OCI-LY7 (cell line): ENCODE measurements around the gene FOXN3. TPM values are rescaled to one million over a fixed set of nuclear protein-coding genes. Genes with fewer than 3 reads are reported as not detected.

Experiments
- BruUV-seq: library from RNA; stranded (reverse); fragments of 400-500 nt; replicated peaks from 2 replicates; lab custom pipeline; 2021; lab: Mats Ljungman, UMichigan
- CTCF ChIA-PET: fragments of 300-600 bp; sonication (Branson Sonifier 250); formaldehyde crosslinking; loops from one replicate; lab custom pipeline; 2022; ENCODE audit warnings: antibody characterized with exemption; ENCODE audit not compliant: unreplicated experiment; lab: Charles Lee
- POLR2A ChIA-PET: fragments of 300-600 bp; sonication (Branson Sonifier 250); formaldehyde crosslinking; loops from one replicate; lab custom pipeline; 2022; ENCODE audit warnings: antibody characterized with exemption; lab: Charles Lee
- DNase-seq: peaks from one replicate; pipeline ENCODE4 v3.0.0-alpha.2; 2015; ENCODE audit warnings: low spot score
- H2AFZ ChIP-seq: fragments of 200-600 bp; sonication (generic), shearing (Covaris generic); 2 replicates; pipeline ENCODE4 v1.6.1; 2014; ENCODE audit warnings: mild to moderate bottlenecking, antibody characterized with exemption, low read length, moderate library complexity
- H3K27ac ChIP-seq: fragments of 200-600 bp; sonication (generic); 2 replicates; pipeline ENCODE4 v1.5.1; 2014; ENCODE audit warnings: mixed run types, low read depth, mild to moderate bottlenecking, moderate library complexity, low read length, inconsistent platforms; ENCODE audit not compliant: poor library complexity, severe bottlenecking
- H3K36me3 ChIP-seq: fragments of 200-600 bp; sonication (generic); 2 replicates; pipeline ENCODE4 v1.6.1; 2014; ENCODE audit warnings: mild to moderate bottlenecking, antibody characterized with exemption, low read length, moderate library complexity, mixed read lengths; ENCODE audit not compliant: insufficient read depth
- H3K4me1 ChIP-seq: fragments of 200-600 bp; sonication (generic); 2 replicates; pipeline ENCODE4 v1.5.1; 2014; ENCODE audit warnings: mild to moderate bottlenecking, low read length; ENCODE audit not compliant: insufficient read depth, poor library complexity, severe bottlenecking
- H3K4me2 ChIP-seq: fragments of 200-600 bp; sonication (generic); 2 replicates; pipeline ENCODE4 v1.6.1; 2014; ENCODE audit warnings: mild to moderate bottlenecking, low read length
- H3K4me3 ChIP-seq: fragments of 200-600 bp; sonication (generic); 2 replicates; pipeline ENCODE4 v1.5.1; 2014; ENCODE audit warnings: mild to moderate bottlenecking, low read depth, low read length; ENCODE audit not compliant: poor library complexity, severe bottlenecking
- H3K79me2 ChIP-seq: fragments of 200-600 bp; sonication (generic); 2 replicates; pipeline ENCODE4 v1.6.1; 2016; ENCODE audit warnings: low read depth, mild to moderate bottlenecking, low read length, moderate library complexity, mixed read lengths; ENCODE audit not compliant: insufficient read depth
- H3K9me2 ChIP-seq: fragments of 200-600 bp; sonication (generic); 2 replicates; pipeline ENCODE4 v1.6.1; 2016; ENCODE audit warnings: mild to moderate bottlenecking, low read length, mixed read lengths; ENCODE audit not compliant: insufficient read depth
- H3K9me3 ChIP-seq: fragments of 200-600 bp; sonication (generic); 2 replicates; pipeline ENCODE4 v1.6.1; 2014; ENCODE audit warnings: mild to moderate bottlenecking, mixed run types, low read length, mixed read lengths
- H4K20me1 ChIP-seq: fragments of 200-600 bp; sonication (generic); 2 replicates; pipeline ENCODE4 v1.6.1; 2014; ENCODE audit warnings: mild to moderate bottlenecking, antibody characterized with exemption, low read length, moderate library complexity, mixed read lengths; ENCODE audit not compliant: insufficient read depth
- EZH2phosphoT487 ChIP-seq: fragments of 200-600 bp; sonication (generic); IDR thresholded peaks from 2 replicates; pipeline ENCODE4 v1.6.1; 2018; ENCODE audit warnings: low read depth, borderline replicate concordance, mild to moderate bottlenecking, mixed run types, antibody characterized with exemption, low read length, moderate library complexity, mixed read lengths
- intact Hi-C: fragments of 100-400 bp; cut with micrococcal nuclease; formaldehyde crosslinking; loops from one replicate; pipeline ENCODE4 v1.10.0; 2022; ENCODE audit not compliant: unreplicated experiment
- total RNA-seq, 2 experiments: library from RNA; depleted of rRNA in 1 of 2; stranded (reverse); fragments of >200 nt in 1 of 2; shearing (Covaris generic) in 1 of 2; gene quantifications; 2 replicates each; pipeline ENCODE4 v1.2.3, GENCODE V29; 2014 to 2022
- TF ChIP-seq, protein P1 (sequence below): fragments of 200-600 bp; sonication (generic); conservative IDR thresholded peaks from 2 replicates; pipeline ENCODE4 v1.5.1; 2014; ENCODE audit warnings: mild to moderate bottlenecking, antibody characterized with exemption, low read length, moderate library complexity, mixed read lengths

The FOXN3 gene
- total RNA-seq, 2 experiments from 2014 or later: 77.7 to 102 TPM

DNA sequence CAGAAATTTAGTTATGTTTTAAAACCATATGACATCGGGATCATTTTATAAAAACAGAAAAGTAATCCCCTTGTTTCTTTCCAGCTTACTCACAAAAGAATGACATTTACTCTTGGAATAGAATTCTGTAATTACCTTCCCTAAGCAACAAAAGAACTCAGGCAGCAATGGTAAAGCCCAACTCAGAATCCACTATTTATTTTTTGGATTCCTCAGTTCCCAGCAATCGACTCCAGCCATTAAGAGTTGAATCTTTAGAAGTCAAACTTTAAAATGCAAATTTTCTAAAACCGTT is 65.9 kb downstream of the FOXN3 start:
- peaks cover 45% of the 10 kb centered on the region for H3K36me3 ChIP-seq
- intact Hi-C loops: loop anchor here (5.0 kb wide), 1 partner anchor 44 kb away; no protein-coding TSS in a partner anchor
- CTCF ChIA-PET: no interaction called here
- no peaks in the 10 kb centered on the region for H3K9me2 ChIP-seq
- POLR2A ChIA-PET: interaction anchor here (0.6 to 4.3 kb wide), 10 partner anchors 10 to 576 kb away, joined by 3 to 18 read pairs (median 6); no protein-coding TSS in a partner anchor
- H3K27ac ChIP-seq: peak overlapping the region; percentile 80
- H4K20me1 ChIP-seq: no peaks in the 10 kb centered on the region
- no peak for TF ChIP-seq EZH2phosphoT487
- TF ChIP-seq, protein P1, sequence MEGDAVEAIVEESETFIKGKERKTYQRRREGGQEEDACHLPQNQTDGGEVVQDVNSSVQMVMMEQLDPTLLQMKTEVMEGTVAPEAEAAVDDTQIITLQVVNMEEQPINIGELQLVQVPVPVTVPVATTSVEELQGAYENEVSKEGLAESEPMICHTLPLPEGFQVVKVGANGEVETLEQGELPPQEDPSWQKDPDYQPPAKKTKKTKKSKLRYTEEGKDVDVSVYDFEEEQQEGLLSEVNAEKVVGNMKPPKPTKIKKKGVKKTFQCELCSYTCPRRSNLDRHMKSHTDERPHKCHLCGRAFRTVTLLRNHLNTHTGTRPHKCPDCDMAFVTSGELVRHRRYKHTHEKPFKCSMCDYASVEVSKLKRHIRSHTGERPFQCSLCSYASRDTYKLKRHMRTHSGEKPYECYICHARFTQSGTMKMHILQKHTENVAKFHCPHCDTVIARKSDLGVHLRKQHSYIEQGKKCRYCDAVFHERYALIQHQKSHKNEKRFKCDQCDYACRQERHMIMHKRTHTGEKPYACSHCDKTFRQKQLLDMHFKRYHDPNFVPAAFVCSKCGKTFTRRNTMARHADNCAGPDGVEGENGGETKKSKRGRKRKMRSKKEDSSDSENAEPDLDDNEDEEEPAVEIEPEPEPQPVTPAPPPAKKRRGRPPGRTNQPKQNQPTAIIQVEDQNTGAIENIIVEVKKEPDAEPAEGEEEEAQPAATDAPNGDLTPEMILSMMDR: no peak
- H3K9me3 ChIP-seq: no peaks in the 10 kb centered on the region; the same call in 1 of the 2 replicates
- H3K4me2 ChIP-seq: peak overlapping the region; percentile 69
- peak overlapping the region; percentile 57 for H3K4me3 ChIP-seq
- peaks cover 69% of the 10 kb centered on the region for H3K4me1 ChIP-seq
- peak overlapping the region; percentile 17; the same call in 1 of the 2 replicates for H2AFZ ChIP-seq
- peaks cover 47% of the 10 kb centered on the region for H3K79me2 ChIP-seq
- no peak for DNase-seq
- no TSS peak for BruUV-seq

- TF ChIP-seq EZH2phosphoT487: no peak
- TF ChIP-seq, protein P1: no peak
- POLR2A ChIA-PET: interaction anchor here (0.5 to 4.3 kb wide), 5 partner anchors 10 to 378 kb away, joined by 3 to 13 read pairs (median 4); no protein-coding TSS in a partner anchor
- H3K79me2 ChIP-seq: peaks cover 47% of the 10 kb centered on the region
- no peaks in the 10 kb centered on the region for H4K20me1 ChIP-seq
- H3K4me1 ChIP-seq: peaks cover 64% of the 10 kb centered on the region
- no peak for DNase-seq
- no peak overlapping the region for H3K4me3 ChIP-seq
- CTCF ChIA-PET: interaction anchor here (0.5 kb wide), 1 partner anchor 44 kb away, joined by 4 read pairs; no protein-coding TSS in a partner anchor
- H3K36me3 ChIP-seq: peaks cover 54% of the 10 kb centered on the region
- H3K4me2 ChIP-seq: peak overlapping the region; percentile 69; the same call in 1 of the 2 replicates
- no TSS peak for BruUV-seq
- peak overlapping the region; percentile 80 for H3K27ac ChIP-seq
- intact Hi-C loops: loop anchor here (5.0 kb wide), 1 partner anchor 43 kb away; no protein-coding TSS in a partner anchor
- no peak overlapping the region for H2AFZ ChIP-seq
- H3K9me3 ChIP-seq: no peaks in the 10 kb centered on the region; the same call in 1 of the 2 replicates
- no peaks in the 10 kb centered on the region for H3K9me2 ChIP-seq
These were observed 66.9 kb downstream of the FOXN3 start for GRCh38 chr14:89350152-89350551.
